Hepatocyte (in vitro differentiated cells): ENCODE data around the gene RFNG.

Source experiments
- EZH2 ChIP-seq: fragments of 200-600 bp; sonication (generic); IDR thresholded peaks from 2 replicates; pipeline ENCODE4 v1.6.1; 2016; ENCODE audit warnings: antibody characterized with exemption, mild to moderate bottlenecking, borderline replicate concordance
- TF ChIP-seq, protein P1 (sequence below): fragments of 200-600 bp; sonication (generic); IDR thresholded peaks from 2 replicates; pipeline ENCODE4 v1.5.1; 2016; ENCODE audit warnings: antibody characterized with exemption, mild to moderate bottlenecking; ENCODE audit not compliant: poor library complexity

- TF ChIP-seq, protein P1, sequence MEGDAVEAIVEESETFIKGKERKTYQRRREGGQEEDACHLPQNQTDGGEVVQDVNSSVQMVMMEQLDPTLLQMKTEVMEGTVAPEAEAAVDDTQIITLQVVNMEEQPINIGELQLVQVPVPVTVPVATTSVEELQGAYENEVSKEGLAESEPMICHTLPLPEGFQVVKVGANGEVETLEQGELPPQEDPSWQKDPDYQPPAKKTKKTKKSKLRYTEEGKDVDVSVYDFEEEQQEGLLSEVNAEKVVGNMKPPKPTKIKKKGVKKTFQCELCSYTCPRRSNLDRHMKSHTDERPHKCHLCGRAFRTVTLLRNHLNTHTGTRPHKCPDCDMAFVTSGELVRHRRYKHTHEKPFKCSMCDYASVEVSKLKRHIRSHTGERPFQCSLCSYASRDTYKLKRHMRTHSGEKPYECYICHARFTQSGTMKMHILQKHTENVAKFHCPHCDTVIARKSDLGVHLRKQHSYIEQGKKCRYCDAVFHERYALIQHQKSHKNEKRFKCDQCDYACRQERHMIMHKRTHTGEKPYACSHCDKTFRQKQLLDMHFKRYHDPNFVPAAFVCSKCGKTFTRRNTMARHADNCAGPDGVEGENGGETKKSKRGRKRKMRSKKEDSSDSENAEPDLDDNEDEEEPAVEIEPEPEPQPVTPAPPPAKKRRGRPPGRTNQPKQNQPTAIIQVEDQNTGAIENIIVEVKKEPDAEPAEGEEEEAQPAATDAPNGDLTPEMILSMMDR: no peak
- TF ChIP-seq EZH2: no peak
These were observed 49.1 kb upstream of the RFNG start for GRCh38 chr17:82100502-82101298.
